T-helper 2 cell treated with Interferon-gamma antibody and Interleukin-4, amounts not matched to agents 5 μg/mL and 100 μg/mL, for 36 hours (primary cell): Measurements from ENCODE around the gene SEMA3B.
A peak's percentile ranks its signal among the peaks of the same experiment; 100 is the strongest.

Experiments
- DNase-seq: peaks from one replicate; pipeline ENCODE4 v3.0.0; 2021; ENCODE audit warnings: low spot score
- H3K27ac Mint-ChIP-seq: one replicate; pipeline ENCODE4 v1.8.0; 2021; ENCODE audit warnings: mild to moderate bottlenecking, mixed read lengths
- H3K27me3 Mint-ChIP-seq: one replicate; pipeline ENCODE4 v1.8.0; 2021; ENCODE audit warnings: low read depth, mixed read lengths
- H3K36me3 Mint-ChIP-seq: one replicate; pipeline ENCODE4 v1.8.0; 2021; ENCODE audit warnings: low read depth, mixed read lengths
- H3K4me1 Mint-ChIP-seq: one replicate; pipeline ENCODE4 v1.8.0; 2021; ENCODE audit warnings: low read depth, mixed read lengths
- H3K4me3 Mint-ChIP-seq: one replicate; pipeline ENCODE4 v1.8.0; 2022; ENCODE audit warnings: mild to moderate bottlenecking, moderate library complexity, mixed read lengths
- H3K9me3 Mint-ChIP-seq: one replicate; pipeline ENCODE4 v1.8.0; 2021; ENCODE audit warnings: mixed read lengths

Gene SEMA3B

DNA sequence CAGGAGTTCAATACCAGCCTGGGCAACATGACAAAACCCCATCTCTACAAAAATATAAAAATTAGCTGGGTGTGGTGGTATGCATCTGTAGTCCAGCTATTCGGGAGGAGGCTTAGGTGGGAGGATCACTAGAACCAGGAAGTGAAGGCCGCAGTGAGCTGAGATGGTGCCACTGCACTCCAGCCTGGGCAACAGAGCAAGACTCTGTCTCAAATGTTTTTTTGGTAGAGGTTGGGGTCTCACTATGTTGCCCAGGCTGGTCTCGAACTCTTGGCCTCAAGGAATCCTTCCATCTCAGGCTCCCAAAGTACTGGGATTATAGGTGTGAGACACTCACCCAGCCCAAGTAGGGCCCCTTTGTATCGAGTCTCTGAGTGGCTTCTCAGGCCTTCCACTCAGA lies 25.1 kb downstream of the SEMA3B start:
- no peaks in the 10 kb centered on the region for H3K9me3 Mint-ChIP-seq
- peak overlapping the region; percentile 15 for H3K27ac Mint-ChIP-seq
- H3K27me3 Mint-ChIP-seq = no peaks in the 10 kb centered on the region
- peaks cover 24% of the 10 kb centered on the region for H3K4me1 Mint-ChIP-seq
- no peak overlapping the region for H3K4me3 Mint-ChIP-seq
- H3K36me3 Mint-ChIP-seq = peaks cover 6% of the 10 kb centered on the region
- no peak for DNase-seq

DNA sequence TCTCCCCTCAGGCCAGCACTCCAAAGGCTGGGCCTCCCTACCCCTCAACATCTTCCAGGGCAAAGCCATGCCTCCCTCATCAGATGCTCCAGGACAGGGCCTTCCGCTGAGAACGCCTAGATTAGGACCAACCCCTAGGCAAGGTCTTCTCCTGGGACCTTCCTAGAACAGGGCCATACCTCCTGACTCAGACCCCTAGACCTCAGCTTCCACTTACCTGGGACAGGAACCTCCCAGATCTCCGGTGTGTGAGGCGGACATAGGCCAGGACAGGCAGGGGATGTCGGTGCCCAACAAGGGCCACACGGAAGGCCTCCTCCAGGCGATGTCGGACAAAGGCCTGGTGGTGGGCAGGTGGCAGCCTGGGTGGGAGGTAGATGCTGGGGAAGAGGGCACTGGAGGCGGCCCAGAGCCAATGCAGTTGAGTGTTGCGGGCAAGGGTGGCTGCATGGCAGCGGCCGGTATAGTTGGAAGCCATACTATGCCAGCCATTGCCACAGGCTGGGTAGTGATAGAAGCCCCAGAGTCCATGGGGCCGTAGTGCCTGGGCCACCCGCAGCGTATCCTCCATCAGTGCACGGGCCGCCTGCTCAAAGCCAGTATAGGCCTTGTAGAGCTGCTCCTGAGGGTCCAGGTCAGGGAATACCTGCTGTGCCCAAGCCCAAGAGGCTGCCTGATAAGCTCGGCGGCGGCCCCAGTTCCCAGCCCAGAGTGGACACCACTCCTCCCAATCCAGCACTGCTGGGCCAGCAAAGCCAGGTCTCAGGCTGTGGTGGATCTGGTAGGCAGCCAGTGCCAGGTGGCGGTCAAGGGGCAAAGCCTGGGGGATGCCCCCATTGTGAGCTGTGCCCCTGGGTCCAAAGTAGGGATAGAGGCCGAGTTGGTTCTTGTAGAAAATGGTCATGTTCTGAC lies 25.8 kb downstream of the SEMA3B start:
- no peak overlapping the region for H3K4me3 Mint-ChIP-seq
- H3K36me3 Mint-ChIP-seq = peaks cover 6% of the 10 kb centered on the region
- no peak for DNase-seq
- H3K4me1 Mint-ChIP-seq = peaks cover 25% of the 10 kb centered on the region
- no peaks in the 10 kb centered on the region for H3K27me3 Mint-ChIP-seq
- H3K9me3 Mint-ChIP-seq = no peaks in the 10 kb centered on the region
- H3K27ac Mint-ChIP-seq = peak overlapping the region; percentile 15

- Mint-ChIP-seq H3K9me3 (no peaks in the 10 kb centered on the region), H3K4me1 (peaks cover 33% of the 10 kb centered on the region), H3K27me3 (no peaks in the 10 kb centered on the region), H3K27ac (peak overlapping the region; percentile 10), H3K4me3 (no peak overlapping the region), H3K36me3 (peaks cover 6% of the 10 kb centered on the region)
- no peak for DNase-seq
These were observed 26.8 kb downstream of the SEMA3B start for GRCh38 chr3:50295553-50296431.

DNA sequence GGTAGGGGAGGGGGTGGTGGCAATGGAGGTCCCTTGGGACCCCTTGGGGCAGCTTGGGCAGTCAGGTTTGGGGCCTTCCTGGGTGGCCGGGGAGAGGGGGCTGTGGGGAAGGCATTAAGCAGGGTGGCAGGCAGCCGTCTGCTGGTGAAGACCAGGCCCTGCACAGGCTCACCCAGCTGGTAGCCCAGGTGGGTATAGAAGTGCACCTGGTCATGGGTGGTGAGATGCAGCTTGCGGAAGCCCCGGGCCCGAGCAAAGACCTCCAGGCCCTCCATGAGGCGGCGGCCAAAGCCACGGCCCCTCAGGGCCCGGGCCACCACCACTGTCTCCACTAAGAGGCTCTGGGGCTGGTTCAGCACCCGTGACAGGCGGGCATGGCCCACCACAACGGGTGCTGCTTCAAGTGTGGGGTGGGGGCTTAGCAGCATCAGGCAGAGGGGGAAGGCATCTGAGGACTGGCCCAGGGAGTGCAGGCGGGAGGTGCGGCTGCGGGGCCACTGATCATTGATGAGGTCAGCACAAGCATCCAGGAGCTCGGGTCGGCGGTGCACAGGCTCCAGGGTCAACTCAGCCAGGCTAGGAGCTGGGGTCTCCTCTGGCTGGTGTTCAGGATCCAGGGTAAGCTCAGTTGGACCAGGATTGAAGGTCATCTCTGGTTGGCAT lies 27.9 kb downstream of the SEMA3B start:
- H3K27ac Mint-ChIP-seq = peak overlapping the region; percentile 99
- no peaks in the 10 kb centered on the region for H3K9me3 Mint-ChIP-seq
- H3K36me3 Mint-ChIP-seq = peaks cover 2% of the 10 kb centered on the region
- no peaks in the 10 kb centered on the region for H3K27me3 Mint-ChIP-seq
- peak overlapping the region; percentile 52 for H3K4me3 Mint-ChIP-seq
- H3K4me1 Mint-ChIP-seq = peaks cover 29% of the 10 kb centered on the region
- no peak for DNase-seq

DNA sequence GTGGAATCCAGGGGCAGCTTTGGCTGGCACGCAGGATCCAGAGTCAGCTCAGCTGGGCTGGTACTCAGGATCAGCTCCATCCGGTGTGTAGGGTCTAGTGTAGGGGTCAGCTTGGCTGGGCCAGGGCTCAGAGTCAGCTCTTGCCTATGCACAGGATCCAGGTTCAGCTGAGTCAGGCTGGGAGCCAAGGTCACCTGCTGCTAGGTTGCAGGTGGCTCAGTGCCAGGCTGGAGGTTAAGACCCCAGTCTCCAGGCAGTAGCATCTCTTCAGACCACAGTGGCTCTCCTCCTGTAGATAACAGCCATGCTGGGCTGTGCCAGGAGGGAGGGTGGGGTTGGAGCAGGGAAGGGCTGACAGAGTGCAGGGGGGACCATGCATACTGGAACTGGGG lies 28.4 kb downstream of the SEMA3B start:
- H3K36me3 Mint-ChIP-seq = peaks cover 2% of the 10 kb centered on the region
- no peak for DNase-seq
- no peaks in the 10 kb centered on the region for H3K9me3 Mint-ChIP-seq
- H3K27ac Mint-ChIP-seq = peak overlapping the region; percentile 99
- peak overlapping the region; percentile 98 for H3K4me3 Mint-ChIP-seq
- no peaks in the 10 kb centered on the region for H3K27me3 Mint-ChIP-seq
- peaks cover 28% of the 10 kb centered on the region for H3K4me1 Mint-ChIP-seq

DNA sequence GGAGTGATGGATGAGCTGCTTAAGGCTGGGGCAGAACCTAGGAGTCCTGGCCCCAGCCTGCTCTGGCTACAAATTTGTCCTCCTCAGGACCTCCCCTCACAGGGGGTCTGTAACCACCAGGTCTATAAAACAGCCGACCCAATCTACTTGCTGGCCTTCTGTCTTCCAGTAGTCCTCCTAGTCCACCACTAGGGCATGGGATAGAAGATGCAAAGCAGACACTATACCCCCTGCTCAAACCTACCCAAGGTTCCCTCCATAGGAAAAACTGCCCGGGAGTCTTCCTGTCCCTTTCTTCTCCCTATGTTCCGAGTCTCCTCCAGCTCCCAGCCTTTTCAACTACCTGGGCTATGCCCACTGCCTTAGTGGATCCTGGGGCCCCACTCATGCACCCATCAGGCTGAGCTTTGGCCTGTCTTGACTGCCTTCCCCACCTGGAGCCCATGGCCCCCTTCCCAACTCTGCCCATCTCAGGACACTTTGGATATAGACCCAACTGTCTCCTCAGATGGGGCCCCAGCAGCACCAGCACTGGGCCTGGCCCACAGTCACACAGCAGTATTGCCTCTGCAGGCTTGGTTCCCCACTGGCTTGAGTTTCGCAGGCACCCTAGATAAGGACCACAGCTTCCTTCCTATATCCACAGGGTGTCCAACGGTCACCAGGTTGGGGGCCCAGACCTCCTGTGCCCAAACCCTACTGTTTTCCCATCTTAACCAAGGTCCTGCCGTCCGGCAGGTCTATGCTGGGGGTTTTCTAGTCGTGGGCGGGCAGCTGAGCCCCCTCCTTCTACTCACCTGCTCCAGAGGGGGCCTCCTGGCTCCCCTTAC lies 29.2 kb downstream of the SEMA3B start:
- no peak for DNase-seq
- H3K27ac Mint-ChIP-seq = peak overlapping the region; percentile 99

GRCh38 chr3:50298836-50299637 lies 30.1 kb downstream of the SEMA3B start, which contains the start of the genes HYAL3 and NAA80:
TSS of gene HYAL3 (minus strand) at chr3:50299405. CDS start at chr3:50295602, 3,803 bp downstream.
TSS of gene NAA80 (minus strand) at chr3:50299405. CDS start at chr3:50297463, 1,942 bp downstream.
- peak; percentile 98 for DNase-seq
- H3K4me1 Mint-ChIP-seq = peaks cover 22% of the 10 kb centered on the region
- H3K9me3 Mint-ChIP-seq = no peaks in the 10 kb centered on the region
- H3K36me3 Mint-ChIP-seq = peaks cover 2% of the 10 kb centered on the region
- H3K27ac Mint-ChIP-seq = peak within 1 kb of the TSS; percentile 99
- peak within 1 kb of the TSS; percentile 98 for H3K4me3 Mint-ChIP-seq
- H3K27me3 Mint-ChIP-seq = no peaks in the 10 kb centered on the region

More for the DNA sequence above, 29.2 kb downstream of the SEMA3B start:
- H3K36me3 Mint-ChIP-seq = peaks cover 2% of the 10 kb centered on the region
- no peaks in the 10 kb centered on the region for H3K27me3 Mint-ChIP-seq
- H3K4me1 Mint-ChIP-seq = peaks cover 22% of the 10 kb centered on the region
- H3K4me3 Mint-ChIP-seq = peak overlapping the region; percentile 98
- no peaks in the 10 kb centered on the region for H3K9me3 Mint-ChIP-seq

DNA sequence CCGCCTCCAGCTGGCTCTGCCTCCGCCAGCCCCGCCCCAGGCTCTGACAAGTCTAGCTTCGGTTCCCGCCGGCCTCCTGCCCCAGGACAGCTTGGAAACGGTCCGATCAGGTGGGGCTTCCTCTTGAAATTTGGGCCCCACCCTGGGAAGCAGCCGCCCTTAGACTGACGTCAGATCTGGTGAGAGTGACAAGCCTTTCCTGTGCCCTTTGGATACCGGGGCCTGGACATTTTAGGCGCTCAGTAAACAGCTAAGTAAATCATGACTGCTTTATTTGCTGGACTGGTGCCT lies 30.6 kb downstream of the SEMA3B start:
- peaks cover 2% of the 10 kb centered on the region for H3K36me3 Mint-ChIP-seq
- no peaks in the 10 kb centered on the region for H3K27me3 Mint-ChIP-seq
- H3K4me1 Mint-ChIP-seq = peaks cover 24% of the 10 kb centered on the region
- H3K27ac Mint-ChIP-seq = peak overlapping the region; percentile 99
- no peak for DNase-seq
- peak overlapping the region; percentile 98 for H3K4me3 Mint-ChIP-seq
- no peaks in the 10 kb centered on the region for H3K9me3 Mint-ChIP-seq

- peak overlapping the region; percentile 98 for H3K4me3 Mint-ChIP-seq
- peaks cover 2% of the 10 kb centered on the region for H3K36me3 Mint-ChIP-seq
- peak overlapping the region; percentile 99 for H3K27ac Mint-ChIP-seq
- H3K9me3 Mint-ChIP-seq = no peaks in the 10 kb centered on the region
- DNase-seq = peak; percentile 23
- H3K27me3 Mint-ChIP-seq = no peaks in the 10 kb centered on the region
- H3K4me1 Mint-ChIP-seq = peaks cover 24% of the 10 kb centered on the region
These were observed 31.2 kb downstream of the SEMA3B start for GRCh38 chr3:50299929-50300680.

DNA sequence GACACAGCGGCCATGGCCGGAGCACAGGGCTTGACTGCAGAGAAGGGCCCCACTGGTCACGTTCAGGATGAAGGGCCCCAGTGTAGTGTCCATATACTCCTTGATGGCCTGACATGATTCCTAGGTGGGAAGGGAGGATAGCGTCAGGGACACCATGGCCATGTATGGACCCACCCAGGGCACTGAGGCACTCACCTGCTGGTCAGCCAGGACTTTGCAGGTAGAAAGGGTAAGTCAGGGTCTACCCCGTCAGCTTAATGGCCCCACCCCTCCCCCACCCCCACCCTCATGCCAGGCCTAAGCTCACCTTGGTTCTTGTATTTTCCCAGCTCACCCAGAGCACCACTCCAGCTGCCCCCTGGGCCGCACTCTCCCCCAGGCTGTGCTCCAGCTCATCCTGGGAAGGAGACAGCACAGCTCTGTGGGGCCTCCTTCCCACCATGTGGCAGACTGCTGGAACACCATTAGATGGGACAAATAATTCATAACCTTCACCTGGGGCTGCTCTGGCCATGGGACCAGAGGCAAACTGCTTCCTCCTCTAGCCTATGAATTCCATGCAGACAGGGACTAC lies 31.8 kb downstream of the SEMA3B start:
- Mint-ChIP-seq H3K27me3 (no peaks in the 10 kb centered on the region), H3K4me3 (peak overlapping the region; percentile 98), H3K27ac (peak overlapping the region; percentile 99), H3K36me3 (peaks cover 2% of the 10 kb centered on the region), H3K4me1 (peaks cover 24% of the 10 kb centered on the region), H3K9me3 (no peaks in the 10 kb centered on the region)
- DNase-seq = no peak

DNA sequence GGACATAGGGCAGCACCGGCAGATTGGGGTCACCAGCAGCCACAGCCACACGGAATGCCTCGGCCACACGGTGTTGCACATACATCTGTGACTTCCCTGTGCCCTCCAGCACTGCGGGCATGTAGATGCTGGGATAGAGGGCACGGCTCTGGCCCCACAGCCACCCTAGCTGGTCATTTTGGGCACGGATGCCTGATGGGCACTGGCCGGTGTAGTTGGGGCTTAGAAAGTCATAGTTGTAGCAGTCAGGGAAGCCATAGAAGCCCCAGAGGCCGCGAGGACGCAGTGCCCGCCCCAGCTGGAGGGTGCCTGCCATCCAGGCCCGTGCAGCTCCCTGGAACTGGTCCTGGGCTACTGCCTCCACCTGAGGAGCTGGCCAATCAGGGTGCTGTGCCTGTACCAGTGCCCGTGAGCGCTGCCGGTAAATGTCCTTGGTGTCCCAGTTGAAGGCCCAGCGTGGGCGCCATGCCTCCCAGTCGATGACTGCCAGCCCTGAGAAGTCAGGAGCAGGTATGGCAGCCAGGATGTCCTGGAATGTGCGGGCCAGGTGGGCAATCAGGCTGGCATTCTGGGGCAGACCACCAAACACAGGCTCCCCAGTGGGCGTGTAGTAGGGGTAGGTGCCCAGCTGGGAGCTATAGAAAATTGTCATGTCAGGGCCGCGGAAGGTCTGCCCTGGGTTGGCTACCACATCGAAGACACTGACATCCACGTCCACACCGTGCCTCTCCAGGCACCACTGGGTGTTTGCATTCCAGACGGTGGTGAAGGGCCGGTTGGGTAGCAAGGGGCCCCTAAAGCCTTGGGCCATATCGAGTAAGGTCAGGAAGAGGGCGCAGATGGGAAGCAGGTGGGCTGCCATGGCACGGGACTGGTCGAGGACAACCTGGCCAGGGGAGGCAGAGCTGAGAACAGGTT lies 33.4 kb downstream of the SEMA3B start:
- Mint-ChIP-seq H3K36me3 (no peaks in the 10 kb centered on the region), H3K4me3 (no peak overlapping the region), H3K27me3 (no peaks in the 10 kb centered on the region), H3K4me1 (peaks cover 20% of the 10 kb centered on the region), H3K27ac (peak overlapping the region; percentile 45), H3K9me3 (no peaks in the 10 kb centered on the region)
- DNase-seq = no peak
